HG03159 (cell line): ENCODE measurements around the gene DPEP2NB.
"Not testable (repeated sequence)": the region's sequence is repeated elsewhere in the genome, so short reads cannot be mapped to it uniquely, and the experiment has no call there.

Experiments used
- ATAC-seq: cut with Tn5 transposase; IDR thresholded peaks from one replicate; pipeline ENCODE4 v1.9.1; 2021; ENCODE audit warnings: mild to moderate bottlenecking, moderate library complexity; ENCODE audit not compliant: unreplicated experiment

The DPEP2NB gene

GRCh38 chr16:68019167-68019680, 3.5 kb upstream of the DPEP2NB start:
- ATAC-seq: no peak

- ATAC-seq: no peak
These were observed 2.3 kb downstream of the DPEP2NB start for GRCh38 chr16:68013440-68013839.

GRCh38 chr16:68009872-68010271, 5.8 kb downstream of the DPEP2NB start:
- not testable (repeated sequence) for ATAC-seq

- no peak for ATAC-seq
These were observed 6.5 kb downstream of the DPEP2NB start for GRCh38 chr16:68009157-68009735.

- no peak for ATAC-seq
These were observed 9.9 kb downstream of the DPEP2NB start for GRCh38 chr16:68005786-68006286.

- ATAC-seq: no peak
These were observed 10.5 kb downstream of the DPEP2NB start for GRCh38 chr16:68005211-68005610.

- no peak for ATAC-seq
These were observed 12.7 kb downstream of the DPEP2NB start for GRCh38 chr16:68003031-68003430.

- ATAC-seq: no peak
These were observed 15.3 kb downstream of the DPEP2NB start for GRCh38 chr16:68000450-68000849.

- ATAC-seq: no peak
These were observed 15.7 kb downstream of the DPEP2NB start for GRCh38 chr16:67999985-68000384.

- ATAC-seq: not testable (repeated sequence)
These were observed 16.7 kb downstream of the DPEP2NB start, which contains the start of gene DPEP2 for GRCh38 chr16:67998779-67999688. TSS of gene DPEP2 (minus strand) at chr16:67999484. CDS start at chr16:67993212, 6,272 bp downstream.

- not testable (repeated sequence) for ATAC-seq
These were observed 17.4 kb downstream of the DPEP2NB start for GRCh38 chr16:67998231-67998778.

- no peak for ATAC-seq
These were observed 19.0 kb downstream of the DPEP2NB start for GRCh38 chr16:67996666-67997065.

- ATAC-seq: no peak
These were observed 20.3 kb downstream of the DPEP2NB start for GRCh38 chr16:67995423-67995822.

GRCh38 chr16:67994040-67994408, 21.7 kb downstream of the DPEP2NB start:
- ATAC-seq: not testable (repeated sequence)

GRCh38 chr16:67993207-67994039, 22.3 kb downstream of the DPEP2NB start:
- ATAC-seq: peak; percentile 65

GRCh38 chr16:67992661-67993206, 23.0 kb downstream of the DPEP2NB start:
- no peak for ATAC-seq

GRCh38 chr16:67990018-67990386, 25.7 kb downstream of the DPEP2NB start:
- ATAC-seq: no peak

GRCh38 chr16:67989322-67990017, 26.2 kb downstream of the DPEP2NB start:
- no peak for ATAC-seq

GRCh38 chr16:67988675-67989074, 27.0 kb downstream of the DPEP2NB start:
- ATAC-seq: no peak
